A673 (cell line): ENCODE data around the gene FGF14.

ENCODE experiments used
- CTCF ChIP-seq: fragments of 300-800, 200-600 bp; sonication (generic); conservative IDR thresholded peaks from 2 replicates; pipeline ENCODE4 v1.5.1; 2017; ENCODE audit warnings: low read depth, mild to moderate bottlenecking, antibody characterized with exemption, low read length, moderate library complexity, mixed read lengths
- EZH2 ChIP-seq: fragments of 200-600 bp; sonication (generic); IDR thresholded peaks from 2 replicates; pipeline ENCODE4 v1.6.1; 2017; ENCODE audit warnings: borderline replicate concordance, low read depth, mild to moderate bottlenecking, mixed read lengths, antibody characterized with exemption, low read length; ENCODE audit not compliant: poor library complexity, severe bottlenecking

GRCh38 chr13:102028868-102029267 is 373.0 kb downstream of the FGF14 start:
- TF ChIP-seq CTCF: no peak
- no peak for TF ChIP-seq EZH2
